ENCODE measurements around the gene MTAP. TPM values are rescaled to one million over a fixed set of nuclear protein-coding genes. Genes with fewer than 3 reads are reported as not detected.
A peak's percentile ranks its signal among the peaks of the same experiment; 100 is the strongest.

MTAP gene
- total RNA-seq, 1 experiment from 2014 or later = 102 TPM

- Mint-ChIP-seq H3K27ac (peak overlapping the region in 2 of 3 experiments; percentile 18 to 43; a peak in 2 of 7 replicates), H3K4me1 (peaks cover 0 to 2% of the 10 kb centered on the region in 2 experiments; a peak in 2 of 4 replicates), H3K27me3 (ENCODE audit: low read depth) (no peaks in the 10 kb centered on the region), H3K4me3 (no peak overlapping the region), H3K36me3 (ENCODE audit: insufficient read depth in 1 of 3, low read depth in 3 of 3) (peaks cover 42 to 79% (median 55%) of the 10 kb centered on the region in 3 experiments), H3K9me3 (no peaks in the 10 kb centered on the region)
- WGBS (ENCODE audit: extremely low coverage, insufficient read length, low lambda C conversion rate) = no CpG with 5 or more reads among the region's 2 CpGs
- H3K27ac ChIP-seq (ENCODE audit: insufficient read length, low read depth, low read length) = no peak overlapping the region
- no peak overlapping the region for H3K23ac ChIP-seq (ENCODE audit: insufficient read length, low read depth, low read length)
- H3K79me1 ChIP-seq (ENCODE audit: insufficient read depth, low read depth, low read length, poor library complexity, severe bottlenecking) = peaks cover 6% of the 10 kb centered on the region
- H3K4me1 ChIP-seq (ENCODE audit: insufficient read depth, low read length) = no peaks in the 10 kb centered on the region
- no peak overlapping the region for H3K9ac ChIP-seq (ENCODE audit: extremely low read depth, insufficient read length, low read length)
- peaks cover 2% of the 10 kb centered on the region for H4K20me1 ChIP-seq (ENCODE audit: control insufficient read depth, insufficient read depth, insufficient read length)
- no peak overlapping the region for H2BK12ac ChIP-seq (ENCODE audit: insufficient read length, low read depth, low read length)
- no peak overlapping the region for H4K91ac ChIP-seq (ENCODE audit: insufficient read length, low read depth, low read length)
- H3K14ac ChIP-seq (ENCODE audit: insufficient read depth, low read length) = no peak overlapping the region
- no peaks in the 10 kb centered on the region for H3K9me3 ChIP-seq (ENCODE audit: control insufficient read depth, low read depth, low read length)
- TF ChIP-seq CTCF (conservative IDR thresholded peaks at IDR 0.05) = no peak
- no peak overlapping the region for H3K4me2 ChIP-seq (ENCODE audit: insufficient read depth, insufficient read length, low read length)
- no peak overlapping the region for H4K8ac ChIP-seq (replicated peaks; ENCODE audit: insufficient read length, low read depth, low read length)
- H4K5ac ChIP-seq (ENCODE audit: insufficient read length, low read depth, low read length) = no peak overlapping the region
- no peak overlapping the region for H3T11ph ChIP-seq (ENCODE audit: low read length)
- H2BK15ac ChIP-seq (ENCODE audit: low read depth, low read length) = no peak overlapping the region
- no peaks in the 10 kb centered on the region; the same call in 1 of the 2 replicates for H3K27me3 ChIP-seq (ENCODE audit: insufficient read depth, low read length)
- H3K56ac ChIP-seq (ENCODE audit: insufficient read length, low read depth, low read length) = no peak overlapping the region
- H2BK5ac ChIP-seq (ENCODE audit: insufficient read length, low read length) = no peak overlapping the region
- no peak overlapping the region for H3K18ac ChIP-seq (ENCODE audit: insufficient read length, low read depth, low read length)
- H3K23me2 ChIP-seq (ENCODE audit: insufficient read length, low read depth, low read length, poor library complexity, severe bottlenecking) = no peaks in the 10 kb centered on the region
- no peak overlapping the region for H2BK120ac ChIP-seq (ENCODE audit: low read depth, low read length, poor library complexity, severe bottlenecking)
- no peak overlapping the region for H2BK20ac ChIP-seq (ENCODE audit: low read depth, low read length, poor library complexity, severe bottlenecking)
- no peak overlapping the region for H2AFZ ChIP-seq (ENCODE audit: low read length)
- H3K79me2 ChIP-seq (ENCODE audit: insufficient read depth, low read length) = peaks cover 26% of the 10 kb centered on the region; the same call in 1 of the 2 replicates
- DNase-seq = no peak
- no peak overlapping the region for H2AK5ac ChIP-seq (ENCODE audit: insufficient read length, low read length)
- H3K4ac ChIP-seq (ENCODE audit: low read depth, low read length) = no peak overlapping the region
Observed at GRCh38 chr9:21812415-21812814, 10.0 kb downstream of the MTAP start.

All from H9 (cell line).